Measurements from ENCODE around the gene ASTN2. TPM values are rescaled to one million over a fixed set of nuclear protein-coding genes. Genes with fewer than 3 reads are reported as not detected.

The ASTN2 gene
- polyA plus RNA-seq, 2 of the 4 experiments (the other 2 are of a cell fraction), result 5.8 to 11.6 TPM

GRCh38 chr9:116558818-116559540, 855.9 kb downstream of the ASTN2 start:
- Histone ChIP-seq H3K9me3 (no peaks in the 10 kb centered on the region), H3K4me1 (peaks cover 15% of the 10 kb centered on the region), H3K4me3 (no peak overlapping the region), H3K27ac (peak overlapping the region in 1 of 2 experiments; percentile 93; a peak in 4 of 6 replicates), H3K4me2 (no peak overlapping the region)
- TF ChIP-seq CHD2 (IDR thresholded peaks at IDR 0.05; ENCODE audit: low read length, partially characterized antibody) (no peak), PBX3 (IDR thresholded peaks at IDR 0.05) (no peak), CTCF (IDR thresholded peaks at IDR 0.05) (no peak), CHD4 (IDR thresholded peaks at IDR 0.05; ENCODE audit: borderline replicate concordance) (no peak), RCOR1 (IDR thresholded peaks at IDR 0.05; ENCODE audit: low read depth, low read length) (no peak), HDAC2 (IDR thresholded peaks at IDR 0.05) (no peak), ELK1 (IDR thresholded peaks at IDR 0.05; ENCODE audit: low read depth, low read length) (no peak), MYC (IDR thresholded peaks at IDR 0.05; ENCODE audit: borderline replicate concordance, low read length) (no peak), JUNB (IDR thresholded peaks at IDR 0.05) (no peak)
- 92% methylated on average over 5 of the region's 5 CpGs for WGBS (ENCODE audit: missing lambda C conversion rate)
- ATAC-seq (no peak), DNase-seq (ENCODE audit: low read depth in 1 of 2, low spot score in 1 of 2) (no peak), FAIRE-seq (no peak)
- ChIA-PET CTCF (interaction anchor here (1.0 to 1.3 kb wide), 2 partner anchors 13 to 965 kb away, joined by 3 to 6 read pairs; no protein-coding TSS in a partner anchor), POLR2A (no interaction called here)

GRCh38 chr9:116558035-116558434, 856.8 kb downstream of the ASTN2 start:
- ATAC-seq (no peak), FAIRE-seq (no peak), DNase-seq (ENCODE audit: low read depth in 1 of 2, low spot score in 1 of 2) (no peak)
- no peak for TF ChIP-seq FOSB (CRISPR knock-in tag; IDR thresholded peaks at IDR 0.05)
- no peak for TF ChIP-seq EP300 (IDR thresholded peaks at IDR 0.05)
- TF ChIP-seq E2F6 (IDR thresholded peaks at IDR 0.05; ENCODE audit: borderline replicate concordance, low read depth), result no peak
- no peak for TF ChIP-seq MAX (IDR thresholded peaks at IDR 0.05)
- no peak for TF ChIP-seq ZNF302 (CRISPR knock-in tag; IDR thresholded peaks at IDR 0.05)
- TF ChIP-seq USF2 (IDR thresholded peaks at IDR 0.05), result no peak
- no peak for TF ChIP-seq ATOH8 (CRISPR knock-in tag; IDR thresholded peaks at IDR 0.05; ENCODE audit: low read depth)
- TF ChIP-seq RCOR1 (IDR thresholded peaks at IDR 0.05; ENCODE audit: low read depth, low read length), result no peak
- TF ChIP-seq TFCP2L1 (CRISPR knock-in tag; IDR thresholded peaks at IDR 0.05), result no peak
- Histone ChIP-seq H3K4me3 (no peak overlapping the region), H3K9me3 (no peaks in the 10 kb centered on the region), H3K4me2 (no peak overlapping the region), H3K4me1 (peaks cover 11% of the 10 kb centered on the region; the same call in 2 of the 3 replicates), H3K27ac (peak overlapping the region in 1 of 2 experiments; percentile 93; a peak in 3 of 6 replicates)
- ChIA-PET CTCF (interaction anchor here (0.6 to 1.7 kb wide), 3 partner anchors 14 to 964 kb away, joined by 3 to 7 read pairs (median 3); no protein-coding TSS in a partner anchor), POLR2A (no interaction called here)
